Measurements from ENCODE around the gene RBM15B. TPM values are rescaled to one million over a fixed set of nuclear protein-coding genes. Genes with fewer than 3 reads are reported as not detected.

RBM15B gene
- total RNA-seq, 1 donor from 2014 or later = 36.1 TPM

DNA sequence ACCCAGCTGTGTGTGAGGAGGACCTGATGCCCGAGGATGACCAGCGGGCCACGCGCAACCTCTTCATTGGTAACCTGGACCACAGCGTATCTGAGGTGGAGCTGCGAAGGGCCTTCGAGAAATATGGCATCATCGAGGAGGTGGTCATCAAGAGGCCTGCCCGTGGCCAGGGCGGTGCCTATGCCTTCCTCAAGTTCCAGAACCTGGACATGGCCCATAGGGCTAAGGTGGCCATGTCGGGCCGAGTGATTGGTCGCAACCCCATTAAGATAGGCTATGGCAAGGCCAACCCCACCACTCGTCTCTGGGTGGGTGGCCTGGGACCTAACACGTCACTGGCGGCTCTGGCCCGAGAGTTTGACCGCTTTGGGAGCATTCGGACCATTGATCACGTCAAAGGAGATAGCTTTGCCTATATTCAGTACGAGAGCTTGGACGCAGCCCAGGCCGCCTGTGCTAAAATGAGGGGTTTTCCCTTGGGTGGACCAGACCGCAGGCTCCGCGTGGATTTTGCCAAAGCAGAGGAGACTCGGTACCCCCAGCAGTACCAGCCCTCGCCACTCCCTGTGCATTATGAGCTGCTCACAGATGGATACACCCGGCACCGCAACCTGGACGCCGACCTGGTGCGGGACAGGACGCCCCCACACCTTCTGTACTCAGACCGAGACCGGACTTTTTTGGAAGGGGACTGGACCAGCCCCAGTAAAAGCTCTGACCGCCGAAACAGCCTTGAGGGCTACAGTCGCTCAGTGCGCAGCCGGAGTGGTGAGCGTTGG lies 1.5 kb downstream of the RBM15B start:
- no peak for DNase-seq (ENCODE audit: low read depth)
- TF ChIP-seq, protein P1, sequence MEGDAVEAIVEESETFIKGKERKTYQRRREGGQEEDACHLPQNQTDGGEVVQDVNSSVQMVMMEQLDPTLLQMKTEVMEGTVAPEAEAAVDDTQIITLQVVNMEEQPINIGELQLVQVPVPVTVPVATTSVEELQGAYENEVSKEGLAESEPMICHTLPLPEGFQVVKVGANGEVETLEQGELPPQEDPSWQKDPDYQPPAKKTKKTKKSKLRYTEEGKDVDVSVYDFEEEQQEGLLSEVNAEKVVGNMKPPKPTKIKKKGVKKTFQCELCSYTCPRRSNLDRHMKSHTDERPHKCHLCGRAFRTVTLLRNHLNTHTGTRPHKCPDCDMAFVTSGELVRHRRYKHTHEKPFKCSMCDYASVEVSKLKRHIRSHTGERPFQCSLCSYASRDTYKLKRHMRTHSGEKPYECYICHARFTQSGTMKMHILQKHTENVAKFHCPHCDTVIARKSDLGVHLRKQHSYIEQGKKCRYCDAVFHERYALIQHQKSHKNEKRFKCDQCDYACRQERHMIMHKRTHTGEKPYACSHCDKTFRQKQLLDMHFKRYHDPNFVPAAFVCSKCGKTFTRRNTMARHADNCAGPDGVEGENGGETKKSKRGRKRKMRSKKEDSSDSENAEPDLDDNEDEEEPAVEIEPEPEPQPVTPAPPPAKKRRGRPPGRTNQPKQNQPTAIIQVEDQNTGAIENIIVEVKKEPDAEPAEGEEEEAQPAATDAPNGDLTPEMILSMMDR (IDR thresholded peaks at IDR 0.05; ENCODE audit: insufficient read depth, low read length, severe bottlenecking) = no peak
- no peaks in the 10 kb centered on the region for H3K27me3 ChIP-seq (ENCODE audit: control insufficient read depth, insufficient read depth, low read length)
- H3K36me3 ChIP-seq (ENCODE audit: control insufficient read depth, insufficient read depth, low read length) = peaks cover 22% of the 10 kb centered on the region
- FAIRE-seq = no peak
- H3K4me3 ChIP-seq (ENCODE audit: low read depth, low read length) = peak overlapping the region; percentile 54

DNA sequence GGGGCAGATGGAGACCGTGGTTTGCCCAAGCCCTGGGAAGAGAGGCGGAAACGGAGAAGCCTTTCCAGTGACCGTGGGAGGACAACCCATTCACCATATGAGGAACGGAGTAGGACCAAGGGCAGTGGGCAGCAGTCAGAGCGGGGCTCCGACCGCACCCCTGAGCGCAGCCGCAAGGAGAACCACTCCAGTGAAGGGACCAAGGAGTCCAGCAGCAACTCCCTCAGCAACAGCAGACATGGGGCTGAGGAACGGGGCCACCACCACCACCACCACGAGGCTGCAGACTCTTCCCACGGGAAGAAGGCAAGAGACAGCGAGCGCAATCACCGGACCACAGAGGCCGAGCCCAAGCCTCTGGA lies 2.0 kb downstream of the RBM15B start:
- FAIRE-seq (no peak), DNase-seq (ENCODE audit: low read depth) (no peak)
- Histone ChIP-seq H3K4me3 (ENCODE audit: low read depth, low read length) (no peak overlapping the region), H3K36me3 (ENCODE audit: control insufficient read depth, insufficient read depth, low read length) (peaks cover 21% of the 10 kb centered on the region), H3K27me3 (ENCODE audit: control insufficient read depth, insufficient read depth, low read length) (no peaks in the 10 kb centered on the region)
- TF ChIP-seq, protein P1 (IDR thresholded peaks at IDR 0.05; ENCODE audit: insufficient read depth, low read length, severe bottlenecking) = no peak

DNA sequence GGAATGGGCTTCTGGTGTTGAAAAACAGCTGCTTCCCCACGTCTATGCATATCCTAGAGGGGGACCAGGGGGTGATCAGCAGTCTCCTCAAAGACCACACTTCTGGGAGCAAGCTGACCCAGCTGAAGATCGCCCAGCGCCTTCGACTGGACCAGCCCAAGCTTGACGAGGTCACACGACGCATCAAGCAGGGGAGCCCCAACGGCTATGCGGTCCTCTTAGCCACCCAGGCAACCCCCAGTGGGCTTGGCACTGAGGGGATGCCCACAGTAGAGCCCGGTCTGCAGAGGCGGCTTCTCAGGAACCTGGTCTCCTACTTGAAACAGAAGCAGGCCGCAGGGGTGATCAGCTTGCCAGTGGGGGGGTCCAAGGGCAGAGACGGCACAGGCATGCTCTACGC lies 2.5 kb downstream of the RBM15B start:
- no peak for FAIRE-seq
- Histone ChIP-seq H3K27me3 (ENCODE audit: control insufficient read depth, insufficient read depth, low read length) (no peaks in the 10 kb centered on the region), H3K36me3 (ENCODE audit: control insufficient read depth, insufficient read depth, low read length) (peaks cover 21% of the 10 kb centered on the region), H3K4me3 (ENCODE audit: low read depth, low read length) (no peak overlapping the region)
- DNase-seq (ENCODE audit: low read depth) = no peak
- TF ChIP-seq, protein P1 (IDR thresholded peaks at IDR 0.05; ENCODE audit: insufficient read depth, low read length, severe bottlenecking) = no peak

DNA sequence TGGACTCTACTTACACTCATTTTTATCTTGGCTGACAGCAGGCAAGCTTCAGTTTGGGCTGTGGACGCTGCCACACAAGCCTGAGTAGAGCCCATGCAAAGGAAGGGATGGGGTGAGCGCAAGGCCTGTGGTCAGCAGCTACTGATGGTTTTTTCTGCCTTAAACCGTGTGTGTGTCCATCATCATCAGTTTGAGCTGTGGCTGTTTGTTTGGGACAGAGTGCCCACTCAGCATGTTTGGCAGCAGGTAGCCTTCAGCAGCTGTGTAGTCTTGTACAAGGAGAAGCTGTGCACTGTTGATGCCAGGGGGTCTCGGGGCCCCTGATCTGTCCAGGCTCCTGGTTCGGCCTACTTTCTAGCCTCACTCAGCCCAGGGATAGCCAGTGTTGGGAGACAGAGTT lies 3.5 kb downstream of the RBM15B start:
- no peak for DNase-seq (ENCODE audit: low read depth)

DNA sequence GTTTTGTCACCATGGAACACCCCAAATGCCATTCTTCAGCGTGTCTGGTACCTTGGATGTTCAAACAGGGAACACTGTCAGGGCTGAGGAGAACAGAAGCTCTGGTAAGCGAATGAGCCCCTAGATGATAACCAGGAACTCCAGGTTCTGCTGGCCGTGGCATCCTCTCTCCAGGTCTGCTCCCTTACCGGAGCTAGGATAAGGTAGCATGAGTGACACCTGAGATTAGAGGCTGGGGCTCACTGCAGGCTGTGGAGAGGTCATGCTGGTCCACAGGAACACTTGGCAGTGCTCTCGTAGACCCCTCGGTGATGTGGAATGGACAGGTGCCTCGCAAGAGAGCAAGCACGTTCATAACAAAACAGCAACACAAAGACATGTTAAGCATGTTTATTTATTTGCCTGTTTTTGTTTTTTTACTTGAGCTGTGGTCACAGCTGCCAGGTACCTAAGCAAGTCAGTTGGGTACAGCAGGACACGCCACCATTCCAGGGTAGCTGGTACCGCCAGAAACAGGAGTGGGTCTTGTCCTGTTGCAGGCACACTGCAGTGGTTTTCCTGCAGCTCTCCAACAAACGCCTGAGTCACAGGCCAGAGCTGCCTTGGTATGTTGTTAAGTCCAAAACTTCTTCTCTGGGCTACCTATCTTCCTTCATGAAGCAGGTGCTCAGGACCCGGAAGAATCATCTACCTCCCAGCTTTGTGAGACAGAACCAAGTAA lies 4.6 kb downstream of the RBM15B start:
- peaks cover 17% of the 10 kb centered on the region for H3K36me3 ChIP-seq (ENCODE audit: control insufficient read depth, insufficient read depth, low read length)
- DNase-seq (ENCODE audit: low read depth) (no peak), FAIRE-seq (no peak)

More for the DNA sequence above, 3.5 kb downstream of the RBM15B start:
- TF ChIP-seq, protein P1 (IDR thresholded peaks at IDR 0.05; ENCODE audit: insufficient read depth, low read length, severe bottlenecking) = no peak
- H3K27me3 ChIP-seq (ENCODE audit: control insufficient read depth, insufficient read depth, low read length) = no peaks in the 10 kb centered on the region
- FAIRE-seq = no peak
- no peak overlapping the region for H3K4me3 ChIP-seq (ENCODE audit: low read depth, low read length)
- H3K36me3 ChIP-seq (ENCODE audit: control insufficient read depth, insufficient read depth, low read length) = peaks cover 15% of the 10 kb centered on the region

More for the DNA sequence above, 4.6 kb downstream of the RBM15B start:
- Histone ChIP-seq H3K27me3 (ENCODE audit: control insufficient read depth, insufficient read depth, low read length) (no peaks in the 10 kb centered on the region), H3K4me3 (ENCODE audit: low read depth, low read length) (no peak overlapping the region)
- TF ChIP-seq, protein P1 (IDR thresholded peaks at IDR 0.05; ENCODE audit: insufficient read depth, low read length, severe bottlenecking) = no peak
